Measurements from ENCODE around the gene LYPD8.
A peak's percentile ranks its signal among the peaks of the same experiment; 100 is the strongest.

GRCh38 chr1:248703674-248704073 is 51.9 kb downstream of the LYPD8 start:
- TF ChIP-seq POLR2AphosphoS5 (IDR thresholded peaks at IDR 0.05) (no peak), CTCF (IDR thresholded peaks at IDR 0.05) (peak in 1 of 7 experiments; percentile 21)

Data from stomach (tissue), 4 donors.